ENCODE data around the gene STIP1. TPM values are rescaled to one million over a fixed set of nuclear protein-coding genes. Genes with fewer than 3 reads are reported as not detected.

The STIP1 gene
- total and polyA plus RNA-seq, 9 of the 15 experiments (the other 6 are each of a cell fraction or from before 2014, with no cell fraction given): 58.1 to 465 (median 346) TPM

DNA sequence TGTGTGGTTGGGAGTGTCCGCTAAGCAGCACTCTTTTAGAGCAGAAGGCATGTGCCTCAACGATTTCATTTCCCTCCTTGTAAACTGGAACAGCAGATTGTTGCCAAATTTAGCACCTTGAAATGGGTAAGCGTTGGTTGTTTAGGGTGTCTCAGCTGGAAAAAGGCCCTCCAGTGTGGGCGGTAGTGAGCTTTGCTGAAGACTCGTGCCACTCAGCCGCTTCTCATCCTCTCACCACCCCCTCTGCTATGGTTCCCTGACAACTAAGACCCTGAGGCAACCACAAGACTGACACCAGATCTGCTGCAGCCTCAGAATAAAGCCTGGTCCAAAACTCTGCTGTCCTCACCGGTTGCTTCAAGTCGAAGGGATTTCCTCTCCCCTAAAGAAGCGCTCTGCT lies 10.7 kb downstream of the STIP1 start (continued):
- TF ChIP-seq, protein P1, sequence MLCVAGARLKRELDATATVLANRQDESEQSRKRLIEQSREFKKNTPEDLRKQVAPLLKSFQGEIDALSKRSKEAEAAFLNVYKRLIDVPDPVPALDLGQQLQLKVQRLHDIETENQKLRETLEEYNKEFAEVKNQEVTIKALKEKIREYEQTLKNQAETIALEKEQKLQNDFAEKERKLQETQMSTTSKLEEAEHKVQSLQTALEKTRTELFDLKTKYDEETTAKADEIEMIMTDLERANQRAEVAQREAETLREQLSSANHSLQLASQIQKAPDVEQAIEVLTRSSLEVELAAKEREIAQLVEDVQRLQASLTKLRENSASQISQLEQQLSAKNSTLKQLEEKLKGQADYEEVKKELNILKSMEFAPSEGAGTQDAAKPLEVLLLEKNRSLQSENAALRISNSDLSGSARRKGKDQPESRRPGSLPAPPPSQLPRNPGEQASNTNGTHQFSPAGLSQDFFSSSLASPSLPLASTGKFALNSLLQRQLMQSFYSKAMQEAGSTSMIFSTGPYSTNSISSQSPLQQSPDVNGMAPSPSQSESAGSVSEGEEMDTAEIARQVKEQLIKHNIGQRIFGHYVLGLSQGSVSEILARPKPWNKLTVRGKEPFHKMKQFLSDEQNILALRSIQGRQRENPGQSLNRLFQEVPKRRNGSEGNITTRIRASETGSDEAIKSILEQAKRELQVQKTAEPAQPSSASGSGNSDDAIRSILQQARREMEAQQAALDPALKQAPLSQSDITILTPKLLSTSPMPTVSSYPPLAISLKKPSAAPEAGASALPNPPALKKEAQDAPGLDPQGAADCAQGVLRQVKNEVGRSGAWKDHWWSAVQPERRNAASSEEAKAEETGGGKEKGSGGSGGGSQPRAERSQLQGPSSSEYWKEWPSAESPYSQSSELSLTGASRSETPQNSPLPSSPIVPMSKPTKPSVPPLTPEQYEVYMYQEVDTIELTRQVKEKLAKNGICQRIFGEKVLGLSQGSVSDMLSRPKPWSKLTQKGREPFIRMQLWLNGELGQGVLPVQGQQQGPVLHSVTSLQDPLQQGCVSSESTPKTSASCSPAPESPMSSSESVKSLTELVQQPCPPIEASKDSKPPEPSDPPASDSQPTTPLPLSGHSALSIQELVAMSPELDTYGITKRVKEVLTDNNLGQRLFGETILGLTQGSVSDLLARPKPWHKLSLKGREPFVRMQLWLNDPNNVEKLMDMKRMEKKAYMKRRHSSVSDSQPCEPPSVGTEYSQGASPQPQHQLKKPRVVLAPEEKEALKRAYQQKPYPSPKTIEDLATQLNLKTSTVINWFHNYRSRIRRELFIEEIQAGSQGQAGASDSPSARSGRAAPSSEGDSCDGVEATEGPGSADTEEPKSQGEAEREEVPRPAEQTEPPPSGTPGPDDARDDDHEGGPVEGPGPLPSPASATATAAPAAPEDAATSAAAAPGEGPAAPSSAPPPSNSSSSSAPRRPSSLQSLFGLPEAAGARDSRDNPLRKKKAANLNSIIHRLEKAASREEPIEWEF (CRISPR knock-in tag; IDR thresholded peaks at IDR 0.05): no peak

DNA sequence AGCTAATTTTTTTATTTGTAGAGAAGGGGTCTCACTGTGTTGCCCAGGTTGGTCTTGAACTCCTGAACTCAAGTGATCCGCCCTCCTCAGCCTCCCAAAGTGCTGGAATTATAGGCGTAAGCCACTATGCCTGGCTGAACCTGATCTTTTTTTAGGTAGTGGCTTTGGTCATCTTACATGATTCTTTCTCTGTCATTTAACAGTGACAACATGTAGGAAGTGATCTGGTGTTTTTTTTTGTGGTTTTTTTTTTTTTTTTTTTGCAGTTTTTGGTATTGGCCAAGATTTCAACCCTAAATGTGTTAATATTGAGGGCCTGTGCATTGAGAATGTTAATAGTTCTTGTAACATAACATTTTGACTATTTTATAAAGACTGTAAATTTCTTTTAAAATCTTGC lies 12.5 kb downstream of the STIP1 start:
- BruUV-seq (replicated peaks): no TSS peak
- Histone ChIP-seq H4K20me1 (replicated peaks; ENCODE audit: control insufficient read depth, insufficient read depth, low read length) (no peaks in the 10 kb centered on the region), H3K4me2 (ENCODE audit: insufficient read depth, low read length) (no peak overlapping the region), H3K79me2 (ENCODE audit: control insufficient read depth, insufficient read depth, low read length) (peaks cover 15% of the 10 kb centered on the region), H3K4me3 (no peak overlapping the region), H3K27ac (ENCODE audit: extremely low read depth, low read depth, low read length) (no peak overlapping the region), H3K36me3 (ENCODE audit: control insufficient read depth, insufficient read depth, low read length) (peaks cover 94% of the 10 kb centered on the region), H3K9ac (ENCODE audit: insufficient read depth in 1 of 2, low read depth in 2 of 2, low read length in 2 of 2) (no peak overlapping the region), H2AFZ (ENCODE audit: low read depth, low read length) (no peak overlapping the region), H3K9me1 (ENCODE audit: control insufficient read depth, insufficient read depth, low read length) (no peaks in the 10 kb centered on the region), H3K4me1 (replicated peaks in 1 of 2; ENCODE audit: control insufficient read depth in 2 of 2, insufficient read depth in 2 of 2, low read length in 2 of 2) (peaks cover under 1 to 4% of the 10 kb centered on the region in 2 experiments; a peak in 2 of 5 replicates), H3K27me3 (ENCODE audit: control insufficient read depth in 2 of 2, insufficient read depth in 2 of 2, low read length in 2 of 2) (no peaks in the 10 kb centered on the region), H3K9me3 (replicated peaks; ENCODE audit: control insufficient read depth, insufficient read depth, low read depth, low read length) (no peaks in the 10 kb centered on the region)
- intact Hi-C loops (cut with micrococcal nuclease): no loop called here
- no peak for ATAC-seq
- TF ChIP-seq ZNF121 (CRISPR knock-in tag; conservative IDR thresholded peaks at IDR 0.05): 0 out of 2 replicates have a peak, but pooled peaks have one; percentile 30
- TF ChIP-seq NFIX (CRISPR knock-in tag; IDR thresholded peaks at IDR 0.05; ENCODE audit: low read depth): no peak
- no peak for TF ChIP-seq HDAC3 (IDR thresholded peaks at IDR 0.05; ENCODE audit: borderline replicate concordance, partially characterized antibody)
- no peak for TF ChIP-seq PTBP1 (IDR thresholded peaks at IDR 0.05; ENCODE audit: low read depth, low read length)
- TF ChIP-seq, protein P2, sequence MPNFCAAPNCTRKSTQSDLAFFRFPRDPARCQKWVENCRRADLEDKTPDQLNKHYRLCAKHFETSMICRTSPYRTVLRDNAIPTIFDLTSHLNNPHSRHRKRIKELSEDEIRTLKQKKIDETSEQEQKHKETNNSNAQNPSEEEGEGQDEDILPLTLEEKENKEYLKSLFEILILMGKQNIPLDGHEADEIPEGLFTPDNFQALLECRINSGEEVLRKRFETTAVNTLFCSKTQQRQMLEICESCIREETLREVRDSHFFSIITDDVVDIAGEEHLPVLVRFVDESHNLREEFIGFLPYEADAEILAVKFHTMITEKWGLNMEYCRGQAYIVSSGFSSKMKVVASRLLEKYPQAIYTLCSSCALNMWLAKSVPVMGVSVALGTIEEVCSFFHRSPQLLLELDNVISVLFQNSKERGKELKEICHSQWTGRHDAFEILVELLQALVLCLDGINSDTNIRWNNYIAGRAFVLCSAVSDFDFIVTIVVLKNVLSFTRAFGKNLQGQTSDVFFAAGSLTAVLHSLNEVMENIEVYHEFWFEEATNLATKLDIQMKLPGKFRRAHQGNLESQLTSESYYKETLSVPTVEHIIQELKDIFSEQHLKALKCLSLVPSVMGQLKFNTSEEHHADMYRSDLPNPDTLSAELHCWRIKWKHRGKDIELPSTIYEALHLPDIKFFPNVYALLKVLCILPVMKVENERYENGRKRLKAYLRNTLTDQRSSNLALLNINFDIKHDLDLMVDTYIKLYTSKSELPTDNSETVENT (CRISPR knock-in tag; IDR thresholded peaks at IDR 0.05): no peak
- no peak for TF ChIP-seq PHF21A (IDR thresholded peaks at IDR 0.05; ENCODE audit: borderline replicate concordance, low read depth)
- TF ChIP-seq CREB1 (IDR thresholded peaks at IDR 0.05): no peak
- no peak for TF ChIP-seq CREB1 (CRISPR knock-in tag; IDR thresholded peaks at IDR 0.05)
- POLR2A ChIA-PET: interaction anchor here (1.5 kb wide), 1 partner anchor 8 kb away, joined by 4 read pairs; the partner anchor contains the start of gene FERMT3
- CTCF ChIA-PET (ENCODE audit: low intra/inter-chr PET ratio): no interaction called here
- 90% methylated on average over 2 of the region's 2 CpGs for WGBS (ENCODE audit: insufficient coverage, low coverage, missing lambda C conversion rate)
- FAIRE-seq: no peak
- no peak for DNase-seq (ENCODE audit: extremely low read depth in 1 of 4, low spot score in 3 of 4)
- in situ Hi-C loops (cut with MboI): no loop called here
